ENCODE measurements around the gene WDR26.

WDR26 gene

DNA sequence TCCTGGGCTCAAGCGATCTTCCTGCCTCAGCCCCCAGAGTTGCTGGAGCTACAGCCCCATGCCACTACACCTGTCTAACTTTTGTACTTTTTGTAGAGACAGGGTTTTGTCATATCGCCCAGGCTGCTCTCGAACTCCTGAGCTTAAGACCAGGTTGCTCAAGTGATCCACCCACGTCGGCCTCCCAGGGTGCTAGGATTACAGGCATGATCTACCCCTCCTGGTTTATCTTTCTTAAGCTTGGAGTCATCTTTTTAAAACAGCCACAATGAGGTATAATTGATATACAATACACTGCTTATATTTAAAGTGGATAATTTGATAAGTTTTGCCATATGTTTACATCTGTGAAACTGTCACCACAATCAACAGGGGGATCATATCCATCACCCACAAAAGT lies 25.4 kb upstream of the WDR26 start:
- no peak for DNase-seq (ENCODE audit: low spot score)
- TF ChIP-seq, protein P1, sequence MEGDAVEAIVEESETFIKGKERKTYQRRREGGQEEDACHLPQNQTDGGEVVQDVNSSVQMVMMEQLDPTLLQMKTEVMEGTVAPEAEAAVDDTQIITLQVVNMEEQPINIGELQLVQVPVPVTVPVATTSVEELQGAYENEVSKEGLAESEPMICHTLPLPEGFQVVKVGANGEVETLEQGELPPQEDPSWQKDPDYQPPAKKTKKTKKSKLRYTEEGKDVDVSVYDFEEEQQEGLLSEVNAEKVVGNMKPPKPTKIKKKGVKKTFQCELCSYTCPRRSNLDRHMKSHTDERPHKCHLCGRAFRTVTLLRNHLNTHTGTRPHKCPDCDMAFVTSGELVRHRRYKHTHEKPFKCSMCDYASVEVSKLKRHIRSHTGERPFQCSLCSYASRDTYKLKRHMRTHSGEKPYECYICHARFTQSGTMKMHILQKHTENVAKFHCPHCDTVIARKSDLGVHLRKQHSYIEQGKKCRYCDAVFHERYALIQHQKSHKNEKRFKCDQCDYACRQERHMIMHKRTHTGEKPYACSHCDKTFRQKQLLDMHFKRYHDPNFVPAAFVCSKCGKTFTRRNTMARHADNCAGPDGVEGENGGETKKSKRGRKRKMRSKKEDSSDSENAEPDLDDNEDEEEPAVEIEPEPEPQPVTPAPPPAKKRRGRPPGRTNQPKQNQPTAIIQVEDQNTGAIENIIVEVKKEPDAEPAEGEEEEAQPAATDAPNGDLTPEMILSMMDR (IDR thresholded peaks at IDR 0.05; ENCODE audit: extremely low read depth, insufficient read depth, missing control alignments) = no peak
- in situ Hi-C loops (cut with MboI; ENCODE audit: low pct_unique_long_range_greater_than_20kb, low sequenced_read_pairs, unreplicated experiment) = loop anchor here (25.0 kb wide), 1 partner anchor 323 kb away; no protein-coding TSS in a partner anchor

DNA sequence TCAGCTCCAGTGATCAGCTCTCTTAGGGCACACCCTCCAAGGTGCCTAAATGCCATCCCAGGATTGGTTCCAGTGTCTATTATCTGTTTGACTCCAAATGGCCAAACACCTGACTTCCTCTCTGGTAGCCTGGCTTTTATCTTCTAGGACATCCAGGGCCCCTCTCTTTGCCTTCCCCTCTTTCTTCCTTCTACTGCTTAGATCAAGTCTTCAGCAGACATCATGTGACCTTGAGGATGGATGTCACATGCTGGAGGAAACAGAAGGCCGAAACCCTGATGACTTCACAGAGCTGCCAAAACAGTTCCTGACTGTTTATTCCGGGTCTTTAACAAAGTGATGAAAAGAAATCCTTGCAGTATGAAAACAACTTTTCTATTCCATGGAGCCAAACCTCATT lies 24.4 kb upstream of the WDR26 start:
- no peak for DNase-seq (ENCODE audit: low spot score)
- in situ Hi-C loops (cut with MboI; ENCODE audit: low pct_unique_long_range_greater_than_20kb, low sequenced_read_pairs, unreplicated experiment) = loop anchor here (25.0 kb wide), 1 partner anchor 322 kb away; no protein-coding TSS in a partner anchor
- TF ChIP-seq, protein P1 (IDR thresholded peaks at IDR 0.05; ENCODE audit: extremely low read depth, insufficient read depth, missing control alignments) = no peak

DNA sequence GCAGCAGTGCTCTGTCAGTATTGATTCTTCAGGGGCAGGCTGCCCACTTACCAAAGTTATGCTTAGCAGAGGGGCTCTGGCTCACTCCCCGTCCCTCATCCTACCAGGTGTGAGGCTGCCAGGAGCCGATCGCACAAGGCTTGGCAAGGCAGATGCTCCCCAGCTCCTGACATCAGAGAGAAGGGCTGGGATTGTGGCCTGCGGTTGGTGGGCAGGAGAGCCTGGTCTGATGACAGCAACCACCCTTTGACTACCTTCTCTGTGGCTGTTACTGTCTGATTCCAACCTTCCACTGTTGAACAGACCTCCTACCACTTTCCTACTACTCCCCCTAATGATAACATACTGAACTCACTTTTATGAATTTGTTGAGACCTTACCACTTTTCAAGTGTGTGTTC lies 23.7 kb upstream of the WDR26 start:
- TF ChIP-seq, protein P1 (IDR thresholded peaks at IDR 0.05; ENCODE audit: extremely low read depth, insufficient read depth, missing control alignments) = no peak
- in situ Hi-C loops (cut with MboI; ENCODE audit: low pct_unique_long_range_greater_than_20kb, low sequenced_read_pairs, unreplicated experiment) = loop anchor here (25.0 kb wide), 1 partner anchor 321 kb away; no protein-coding TSS in a partner anchor
- no peak for DNase-seq (ENCODE audit: low spot score)

DNA sequence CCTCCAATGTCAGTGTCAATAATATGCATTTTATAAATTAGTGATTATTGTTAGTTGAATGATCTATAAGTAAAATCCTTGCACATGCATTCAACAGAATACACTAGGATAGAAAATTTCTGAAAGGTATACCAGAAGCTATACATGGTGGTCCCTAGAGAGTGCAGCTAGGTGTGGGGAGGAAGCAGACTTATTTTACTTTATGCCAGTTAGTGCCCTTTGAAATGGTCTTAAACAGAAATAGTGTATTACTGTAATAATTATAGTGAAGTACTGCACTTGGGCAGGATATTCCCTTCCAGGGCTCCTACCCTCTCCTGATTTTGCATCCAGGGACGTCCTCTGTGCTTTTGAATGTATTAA lies 23.2 kb upstream of the WDR26 start:
- in situ Hi-C loops (cut with MboI; ENCODE audit: low pct_unique_long_range_greater_than_20kb, low sequenced_read_pairs, unreplicated experiment) = loop anchor here (25.0 kb wide), 1 partner anchor 320 kb away; no protein-coding TSS in a partner anchor

DNA sequence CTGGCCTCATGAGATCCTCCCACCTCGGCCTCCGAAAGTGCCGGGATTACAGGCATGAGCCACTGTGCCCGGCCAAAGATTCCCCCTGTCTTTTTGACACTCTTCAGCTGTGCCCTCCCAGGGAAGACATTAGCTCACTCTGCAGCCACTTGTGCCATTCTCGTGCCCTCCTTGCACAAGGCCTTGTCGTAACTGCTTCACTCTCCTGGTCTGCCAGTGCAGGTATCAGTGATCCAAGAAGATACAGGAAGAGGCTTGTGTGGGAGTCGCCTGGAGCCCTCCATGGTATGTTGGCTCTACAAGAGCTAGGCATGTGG lies 22.0 kb upstream of the WDR26 start:
- no peak for DNase-seq (ENCODE audit: low spot score)
- TF ChIP-seq, protein P1 (IDR thresholded peaks at IDR 0.05; ENCODE audit: extremely low read depth, insufficient read depth, missing control alignments) = no peak
- in situ Hi-C loops (cut with MboI; ENCODE audit: low pct_unique_long_range_greater_than_20kb, low sequenced_read_pairs, unreplicated experiment) = loop anchor here (25.0 kb wide), 1 partner anchor 319 kb away; no protein-coding TSS in a partner anchor

More for the DNA sequence above, 23.2 kb upstream of the WDR26 start:
- DNase-seq (ENCODE audit: low spot score) = no peak
- TF ChIP-seq, protein P1 (IDR thresholded peaks at IDR 0.05; ENCODE audit: extremely low read depth, insufficient read depth, missing control alignments) = no peak

DNA sequence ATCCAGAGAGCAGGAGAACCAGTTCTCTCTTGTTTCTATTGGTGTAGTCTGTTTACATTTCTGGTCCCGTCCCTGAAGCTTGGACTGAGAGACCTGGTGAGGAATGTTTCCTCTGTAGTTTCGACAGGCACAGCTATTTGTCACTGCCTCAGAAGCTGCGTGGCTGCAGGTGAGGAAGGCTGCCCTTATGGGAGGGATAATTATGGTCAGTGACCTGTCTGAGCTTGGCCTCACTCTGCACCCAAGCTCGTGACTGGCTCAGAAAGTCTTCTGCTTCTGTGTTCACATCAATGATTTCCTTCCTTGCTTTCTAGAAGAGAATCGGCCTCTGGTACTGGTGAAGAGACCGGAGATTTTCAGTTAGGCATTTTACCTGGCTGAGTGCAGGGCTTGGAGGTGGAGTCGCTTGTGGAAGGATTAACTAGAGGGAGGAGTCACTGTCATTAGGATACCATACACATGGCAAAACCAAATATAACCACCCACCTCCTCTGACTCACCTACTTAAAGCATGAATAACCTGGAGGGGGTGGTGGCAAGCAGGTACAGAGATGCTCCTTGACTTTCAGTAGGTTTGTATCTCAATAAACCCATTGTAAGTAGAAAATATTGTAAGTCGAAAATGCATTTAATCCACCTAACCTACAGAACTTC lies 19.9 kb upstream of the WDR26 start:
- in situ Hi-C loops (cut with MboI; ENCODE audit: low pct_unique_long_range_greater_than_20kb, low sequenced_read_pairs, unreplicated experiment) = loop anchor here (25.0 kb wide), 1 partner anchor 317 kb away; no protein-coding TSS in a partner anchor
- no peak for DNase-seq (ENCODE audit: low spot score)
- TF ChIP-seq, protein P1 (IDR thresholded peaks at IDR 0.05; ENCODE audit: extremely low read depth, insufficient read depth, missing control alignments) = no peak
